OCI-LY7 (cell line): ENCODE results near the gene GBE1. TPM values are rescaled to one million over a fixed set of nuclear protein-coding genes. Genes with fewer than 3 reads are reported as not detected.

Experiments used
- BruUV-seq: library from RNA; stranded (reverse); fragments of 400-500 nt; replicated peaks from 2 replicates; lab custom pipeline; 2021; lab: Mats Ljungman, UMichigan
- CTCF ChIA-PET: fragments of 300-600 bp; sonication (Branson Sonifier 250); formaldehyde crosslinking; loops from one replicate; lab custom pipeline; 2022; ENCODE audit warnings: antibody characterized with exemption; ENCODE audit not compliant: unreplicated experiment; lab: Charles Lee
- POLR2A ChIA-PET: fragments of 300-600 bp; sonication (Branson Sonifier 250); formaldehyde crosslinking; loops from one replicate; lab custom pipeline; 2022; ENCODE audit warnings: antibody characterized with exemption; lab: Charles Lee
- DNase-seq: peaks from one replicate; pipeline ENCODE4 v3.0.0-alpha.2; 2015; ENCODE audit warnings: low spot score
- H2AFZ ChIP-seq: fragments of 200-600 bp; sonication (generic), shearing (Covaris generic); 2 replicates; pipeline ENCODE4 v1.6.1; 2014; ENCODE audit warnings: mild to moderate bottlenecking, antibody characterized with exemption, low read length, moderate library complexity
- H3K27ac ChIP-seq: fragments of 200-600 bp; sonication (generic); 2 replicates; pipeline ENCODE4 v1.5.1; 2014; ENCODE audit warnings: mixed run types, low read depth, mild to moderate bottlenecking, moderate library complexity, low read length, inconsistent platforms; ENCODE audit not compliant: poor library complexity, severe bottlenecking
- H3K36me3 ChIP-seq: fragments of 200-600 bp; sonication (generic); 2 replicates; pipeline ENCODE4 v1.6.1; 2014; ENCODE audit warnings: mild to moderate bottlenecking, antibody characterized with exemption, low read length, moderate library complexity, mixed read lengths; ENCODE audit not compliant: insufficient read depth
- H3K4me1 ChIP-seq: fragments of 200-600 bp; sonication (generic); 2 replicates; pipeline ENCODE4 v1.5.1; 2014; ENCODE audit warnings: mild to moderate bottlenecking, low read length; ENCODE audit not compliant: insufficient read depth, poor library complexity, severe bottlenecking
- H3K4me2 ChIP-seq: fragments of 200-600 bp; sonication (generic); 2 replicates; pipeline ENCODE4 v1.6.1; 2014; ENCODE audit warnings: mild to moderate bottlenecking, low read length
- H3K4me3 ChIP-seq: fragments of 200-600 bp; sonication (generic); 2 replicates; pipeline ENCODE4 v1.5.1; 2014; ENCODE audit warnings: mild to moderate bottlenecking, low read depth, low read length; ENCODE audit not compliant: poor library complexity, severe bottlenecking
- H3K79me2 ChIP-seq: fragments of 200-600 bp; sonication (generic); 2 replicates; pipeline ENCODE4 v1.6.1; 2016; ENCODE audit warnings: low read depth, mild to moderate bottlenecking, low read length, moderate library complexity, mixed read lengths; ENCODE audit not compliant: insufficient read depth
- H3K9me2 ChIP-seq: fragments of 200-600 bp; sonication (generic); 2 replicates; pipeline ENCODE4 v1.6.1; 2016; ENCODE audit warnings: mild to moderate bottlenecking, low read length, mixed read lengths; ENCODE audit not compliant: insufficient read depth
- H3K9me3 ChIP-seq: fragments of 200-600 bp; sonication (generic); 2 replicates; pipeline ENCODE4 v1.6.1; 2014; ENCODE audit warnings: mild to moderate bottlenecking, mixed run types, low read length, mixed read lengths
- H4K20me1 ChIP-seq: fragments of 200-600 bp; sonication (generic); 2 replicates; pipeline ENCODE4 v1.6.1; 2014; ENCODE audit warnings: mild to moderate bottlenecking, antibody characterized with exemption, low read length, moderate library complexity, mixed read lengths; ENCODE audit not compliant: insufficient read depth
- EZH2phosphoT487 ChIP-seq: fragments of 200-600 bp; sonication (generic); IDR thresholded peaks from 2 replicates; pipeline ENCODE4 v1.6.1; 2018; ENCODE audit warnings: low read depth, borderline replicate concordance, mild to moderate bottlenecking, mixed run types, antibody characterized with exemption, low read length, moderate library complexity, mixed read lengths
- intact Hi-C: fragments of 100-400 bp; cut with micrococcal nuclease; formaldehyde crosslinking; loops from one replicate; pipeline ENCODE4 v1.10.0; 2022; ENCODE audit not compliant: unreplicated experiment
- total RNA-seq, 2 experiments: library from RNA; depleted of rRNA in 1 of 2; stranded (reverse); fragments of >200 nt in 1 of 2; shearing (Covaris generic) in 1 of 2; gene quantifications; 2 replicates each; pipeline ENCODE4 v1.2.3, GENCODE V29; 2014 to 2022
- TF ChIP-seq, protein P1 (sequence below): fragments of 200-600 bp; sonication (generic); conservative IDR thresholded peaks from 2 replicates; pipeline ENCODE4 v1.5.1; 2014; ENCODE audit warnings: mild to moderate bottlenecking, antibody characterized with exemption, low read length, moderate library complexity, mixed read lengths

The GBE1 gene
- total RNA-seq, 2 experiments from 2014 or later, result 10.7 to 24.4 TPM

DNA sequence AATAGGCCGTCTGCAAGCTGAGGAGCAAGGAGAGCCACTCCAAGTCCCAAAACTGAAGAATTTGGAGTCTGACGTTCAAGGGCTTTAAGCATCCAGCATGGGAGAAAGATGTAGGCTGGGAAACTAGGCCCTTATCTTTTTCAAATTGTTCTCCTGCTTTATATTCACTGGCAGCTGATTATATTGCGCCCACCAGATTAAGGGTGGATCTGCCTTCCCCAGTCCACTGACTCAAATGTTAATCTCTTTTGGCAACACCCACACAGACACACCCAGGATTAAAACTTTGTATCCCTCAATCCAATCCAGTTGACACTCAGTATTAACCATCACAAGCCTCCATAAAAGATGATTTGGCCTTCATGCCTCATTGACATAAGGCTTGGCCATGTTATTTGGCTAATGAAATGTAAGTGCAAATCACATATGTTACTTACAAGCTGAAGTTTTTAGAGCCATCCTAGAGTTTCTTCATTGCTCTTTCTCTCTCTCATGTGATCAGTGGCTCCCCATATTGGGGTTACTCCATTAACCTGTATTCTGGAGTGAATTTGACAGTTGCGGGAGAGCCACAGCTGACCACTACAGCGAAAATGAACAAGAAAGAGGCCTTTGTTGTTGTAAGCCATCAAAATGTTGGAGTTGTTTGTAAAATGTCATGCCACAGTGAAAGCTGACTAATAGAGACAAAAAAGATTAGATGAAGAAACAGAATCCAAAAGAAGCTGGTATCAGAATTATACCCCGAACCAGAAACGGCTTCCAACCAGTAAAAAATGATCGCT lies 61.7 kb downstream of the GBE1 start:
- Histone ChIP-seq H3K36me3 (no peaks in the 10 kb centered on the region), H3K4me3 (no peak overlapping the region), H3K79me2 (no peaks in the 10 kb centered on the region), H3K4me1 (no peaks in the 10 kb centered on the region), H3K27ac (no peak overlapping the region), H2AFZ (no peak overlapping the region), H3K9me3 (no peaks in the 10 kb centered on the region), H4K20me1 (no peaks in the 10 kb centered on the region), H3K9me2 (no peaks in the 10 kb centered on the region), H3K4me2 (no peak overlapping the region)
- TF ChIP-seq, protein P1, sequence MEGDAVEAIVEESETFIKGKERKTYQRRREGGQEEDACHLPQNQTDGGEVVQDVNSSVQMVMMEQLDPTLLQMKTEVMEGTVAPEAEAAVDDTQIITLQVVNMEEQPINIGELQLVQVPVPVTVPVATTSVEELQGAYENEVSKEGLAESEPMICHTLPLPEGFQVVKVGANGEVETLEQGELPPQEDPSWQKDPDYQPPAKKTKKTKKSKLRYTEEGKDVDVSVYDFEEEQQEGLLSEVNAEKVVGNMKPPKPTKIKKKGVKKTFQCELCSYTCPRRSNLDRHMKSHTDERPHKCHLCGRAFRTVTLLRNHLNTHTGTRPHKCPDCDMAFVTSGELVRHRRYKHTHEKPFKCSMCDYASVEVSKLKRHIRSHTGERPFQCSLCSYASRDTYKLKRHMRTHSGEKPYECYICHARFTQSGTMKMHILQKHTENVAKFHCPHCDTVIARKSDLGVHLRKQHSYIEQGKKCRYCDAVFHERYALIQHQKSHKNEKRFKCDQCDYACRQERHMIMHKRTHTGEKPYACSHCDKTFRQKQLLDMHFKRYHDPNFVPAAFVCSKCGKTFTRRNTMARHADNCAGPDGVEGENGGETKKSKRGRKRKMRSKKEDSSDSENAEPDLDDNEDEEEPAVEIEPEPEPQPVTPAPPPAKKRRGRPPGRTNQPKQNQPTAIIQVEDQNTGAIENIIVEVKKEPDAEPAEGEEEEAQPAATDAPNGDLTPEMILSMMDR, result no peak
- no peak for TF ChIP-seq EZH2phosphoT487
- no peak for DNase-seq
- intact Hi-C loops, result no loop called here
- CTCF ChIA-PET, result no interaction called here
- POLR2A ChIA-PET, result interaction anchor here (0.5 to 0.7 kb wide), 2 partner anchors 40 to 316 kb away, joined by 3 read pairs; no protein-coding TSS in a partner anchor
- BruUV-seq, result no TSS peak

DNA sequence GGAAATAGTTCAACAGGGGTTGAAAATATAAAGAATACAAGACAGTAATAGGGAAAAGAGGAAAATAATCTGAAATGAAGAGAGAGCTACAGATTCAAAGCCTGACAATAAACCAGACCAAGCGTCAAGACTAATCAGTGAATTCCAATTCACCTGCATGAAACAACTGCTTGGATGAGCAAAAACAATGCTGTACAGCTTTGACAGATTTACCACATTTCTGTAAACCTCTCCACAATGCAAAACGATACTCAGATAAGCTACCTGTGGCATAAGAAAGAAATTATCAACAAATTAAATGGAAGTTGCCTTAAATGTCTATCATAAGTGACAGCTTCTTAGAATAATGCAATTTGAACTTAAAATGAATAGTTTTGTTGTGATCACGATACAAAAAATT lies 65.4 kb downstream of the GBE1 start:
- Histone ChIP-seq H3K4me2 (no peak overlapping the region), H3K9me2 (no peaks in the 10 kb centered on the region), H4K20me1 (no peaks in the 10 kb centered on the region), H3K79me2 (no peaks in the 10 kb centered on the region), H3K9me3 (no peaks in the 10 kb centered on the region), H3K4me3 (no peak overlapping the region), H2AFZ (no peak overlapping the region), H3K27ac (no peak overlapping the region), H3K36me3 (no peaks in the 10 kb centered on the region), H3K4me1 (no peaks in the 10 kb centered on the region)
- no peak for TF ChIP-seq EZH2phosphoT487
- TF ChIP-seq, protein P1, result no peak
- intact Hi-C loops, result no loop called here
- DNase-seq, result no peak
- ChIA-PET POLR2A (interaction anchor here (0.7 to 1.1 kb wide), 4 partner anchors 31 to 97 kb away, joined by 3 read pairs; no protein-coding TSS in a partner anchor), CTCF (no interaction called here)
- BruUV-seq, result no TSS peak

DNA sequence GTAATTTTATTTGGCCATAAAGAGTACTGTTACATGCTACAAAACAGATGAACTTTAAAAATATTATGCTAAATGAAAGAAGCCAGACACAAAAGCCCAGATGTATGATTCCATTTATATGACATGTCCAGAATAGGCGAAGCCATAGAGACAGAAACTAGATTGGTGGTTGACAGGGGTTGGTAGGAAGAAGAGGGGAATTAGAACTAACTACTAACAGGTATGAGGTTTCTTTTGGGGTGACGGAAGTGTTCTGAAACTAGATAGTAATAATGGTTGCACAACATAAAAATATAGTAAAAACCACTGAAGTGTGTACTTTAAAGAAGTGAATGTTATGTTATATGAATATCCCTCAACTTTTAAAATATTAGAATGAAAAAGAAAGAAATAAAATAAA lies 66.1 kb downstream of the GBE1 start:
- Histone ChIP-seq H3K9me3 (no peaks in the 10 kb centered on the region), H3K27ac (no peak overlapping the region), H3K9me2 (no peaks in the 10 kb centered on the region), H4K20me1 (no peaks in the 10 kb centered on the region), H2AFZ (no peak overlapping the region), H3K36me3 (no peaks in the 10 kb centered on the region), H3K4me2 (no peak overlapping the region), H3K79me2 (no peaks in the 10 kb centered on the region), H3K4me3 (no peak overlapping the region), H3K4me1 (no peaks in the 10 kb centered on the region)
- no peak for TF ChIP-seq EZH2phosphoT487
- TF ChIP-seq, protein P1, result no peak
- intact Hi-C loops, result no loop called here
- CTCF ChIA-PET, result no interaction called here
- BruUV-seq, result no TSS peak
- no peak for DNase-seq
- POLR2A ChIA-PET, result interaction anchor here (0.6 to 1.1 kb wide), 2 partner anchors 16 to 67 kb away, joined by 3 read pairs; no protein-coding TSS in a partner anchor
